Measurements from ENCODE around the gene TMEM235.

Gene TMEM235

DNA sequence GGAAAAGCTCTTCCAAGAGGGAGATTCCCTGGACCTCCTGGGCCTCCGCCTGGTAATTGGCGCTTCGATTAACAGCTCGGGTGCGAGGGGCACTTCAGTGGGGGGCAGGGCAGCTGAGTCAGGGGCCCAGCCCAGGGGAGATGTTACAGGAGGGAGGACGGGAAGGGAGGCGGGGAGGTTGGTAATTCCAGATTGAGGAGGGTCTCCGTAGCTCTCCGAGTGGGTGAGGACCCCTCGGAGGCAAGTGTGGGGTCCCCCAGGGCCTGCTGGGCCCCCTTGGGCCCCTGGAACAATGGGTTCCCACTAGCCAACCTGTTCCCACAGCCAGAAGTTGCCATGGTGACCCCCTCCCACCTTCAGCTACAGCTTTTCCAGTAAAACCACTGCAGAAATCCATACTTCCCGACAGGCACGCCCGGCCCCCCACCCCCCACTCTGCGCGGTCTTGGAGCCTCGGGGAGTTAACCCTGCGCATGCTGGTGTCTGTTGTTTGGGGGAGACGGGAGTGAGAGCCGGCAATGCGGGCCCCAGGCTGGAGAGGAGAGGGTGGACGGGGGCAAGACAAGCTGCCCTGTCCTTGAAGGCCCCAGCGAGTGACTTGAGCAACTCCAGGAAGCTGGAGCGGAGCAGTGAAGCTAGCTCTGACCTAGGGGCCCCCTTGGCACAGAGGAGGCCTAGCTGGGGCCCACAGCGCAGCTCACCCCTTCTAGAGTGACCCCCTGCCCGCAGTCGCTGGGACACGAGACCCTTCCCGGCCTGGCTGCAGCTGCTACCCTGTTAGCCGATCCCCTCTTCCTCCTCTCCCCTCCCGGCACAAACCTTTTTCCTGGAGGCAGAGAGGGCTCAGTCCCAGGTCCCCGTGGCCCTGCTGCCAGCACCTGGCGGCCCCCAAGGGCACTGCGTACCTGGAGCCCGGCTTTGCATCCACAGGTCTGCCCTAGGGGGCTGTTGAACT, 37.8 kb downstream of the TMEM235 start (continued):
- TF ChIP-seq, protein P1, sequence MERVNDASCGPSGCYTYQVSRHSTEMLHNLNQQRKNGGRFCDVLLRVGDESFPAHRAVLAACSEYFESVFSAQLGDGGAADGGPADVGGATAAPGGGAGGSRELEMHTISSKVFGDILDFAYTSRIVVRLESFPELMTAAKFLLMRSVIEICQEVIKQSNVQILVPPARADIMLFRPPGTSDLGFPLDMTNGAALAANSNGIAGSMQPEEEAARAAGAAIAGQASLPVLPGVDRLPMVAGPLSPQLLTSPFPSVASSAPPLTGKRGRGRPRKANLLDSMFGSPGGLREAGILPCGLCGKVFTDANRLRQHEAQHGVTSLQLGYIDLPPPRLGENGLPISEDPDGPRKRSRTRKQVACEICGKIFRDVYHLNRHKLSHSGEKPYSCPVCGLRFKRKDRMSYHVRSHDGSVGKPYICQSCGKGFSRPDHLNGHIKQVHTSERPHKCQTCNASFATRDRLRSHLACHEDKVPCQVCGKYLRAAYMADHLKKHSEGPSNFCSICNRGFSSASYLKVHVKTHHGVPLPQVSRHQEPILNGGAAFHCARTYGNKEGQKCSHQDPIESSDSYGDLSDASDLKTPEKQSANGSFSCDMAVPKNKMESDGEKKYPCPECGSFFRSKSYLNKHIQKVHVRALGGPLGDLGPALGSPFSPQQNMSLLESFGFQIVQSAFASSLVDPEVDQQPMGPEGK (tag by site-specific recombination; IDR thresholded peaks at IDR 0.05) = peak; percentile 47; the same call in 1 of the 2 replicates
- TF ChIP-seq ZNF660 (tag by site-specific recombination; IDR thresholded peaks at IDR 0.05) = no peak
- TF ChIP-seq ZSCAN30 (tag by site-specific recombination; IDR thresholded peaks at IDR 0.05) = no peak
- no peak for TF ChIP-seq BCL11A (tag by site-specific recombination; IDR thresholded peaks at IDR 0.05; ENCODE audit: low read depth)
- no peak for TF ChIP-seq ZFP69B (tag by site-specific recombination; IDR thresholded peaks at IDR 0.05)
- no peak for TF ChIP-seq ZNF221 (tag by site-specific recombination; IDR thresholded peaks at IDR 0.05; ENCODE audit: borderline replicate concordance)
- TF ChIP-seq, protein P2, sequence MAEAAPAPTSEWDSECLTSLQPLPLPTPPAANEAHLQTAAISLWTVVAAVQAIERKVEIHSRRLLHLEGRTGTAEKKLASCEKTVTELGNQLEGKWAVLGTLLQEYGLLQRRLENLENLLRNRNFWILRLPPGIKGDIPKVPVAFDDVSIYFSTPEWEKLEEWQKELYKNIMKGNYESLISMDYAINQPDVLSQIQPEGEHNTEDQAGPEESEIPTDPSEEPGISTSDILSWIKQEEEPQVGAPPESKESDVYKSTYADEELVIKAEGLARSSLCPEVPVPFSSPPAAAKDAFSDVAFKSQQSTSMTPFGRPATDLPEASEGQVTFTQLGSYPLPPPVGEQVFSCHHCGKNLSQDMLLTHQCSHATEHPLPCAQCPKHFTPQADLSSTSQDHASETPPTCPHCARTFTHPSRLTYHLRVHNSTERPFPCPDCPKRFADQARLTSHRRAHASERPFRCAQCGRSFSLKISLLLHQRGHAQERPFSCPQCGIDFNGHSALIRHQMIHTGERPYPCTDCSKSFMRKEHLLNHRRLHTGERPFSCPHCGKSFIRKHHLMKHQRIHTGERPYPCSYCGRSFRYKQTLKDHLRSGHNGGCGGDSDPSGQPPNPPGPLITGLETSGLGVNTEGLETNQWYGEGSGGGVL (tag by site-specific recombination; IDR thresholded peaks at IDR 0.05) = 0 out of 2 replicates have a peak, but pooled peaks have one; percentile 24
- TF ChIP-seq ZFHX2 (tag by site-specific recombination; conservative IDR thresholded peaks at IDR 0.05) = peak; percentile 26; the same call in 1 of the 2 replicates
- no peak for TF ChIP-seq GLI2 (tag by site-specific recombination; IDR thresholded peaks at IDR 0.05; ENCODE audit: borderline replicate concordance, low read depth)
- TF ChIP-seq GLIS1 (tag by site-specific recombination; IDR thresholded peaks at IDR 0.05) = peak; percentile 96
- TF ChIP-seq HOXA7 (CRISPR knock-in tag; IDR thresholded peaks at IDR 0.05; ENCODE audit: borderline replicate concordance) = no peak
- no peak for TF ChIP-seq ZNF292 (tag by site-specific recombination; IDR thresholded peaks at IDR 0.05; ENCODE audit: borderline replicate concordance, low read depth)
- peak; percentile 71 for TF ChIP-seq ZNF341 (tag by site-specific recombination; IDR thresholded peaks at IDR 0.05; ENCODE audit: low read depth)
- TF ChIP-seq OSR2 (tag by site-specific recombination; IDR thresholded peaks at IDR 0.05) = no peak
- no peak; the same call in 1 of the 2 replicates for TF ChIP-seq ZBTB8A (tag by site-specific recombination; IDR thresholded peaks at IDR 0.05)
- TF ChIP-seq ZNF37A (tag by site-specific recombination; IDR thresholded peaks at IDR 0.05) = no peak
- no peak for TF ChIP-seq TCF7L2 (IDR thresholded peaks at IDR 0.05; ENCODE audit: borderline replicate concordance, low read depth, low read length)
- TF ChIP-seq ZNF335 (tag by site-specific recombination; conservative IDR thresholded peaks at IDR 0.05) = 0 out of 2 replicates have a peak, but pooled peaks have one; percentile 25
- no peak for TF ChIP-seq ZNF138 (tag by site-specific recombination; IDR thresholded peaks at IDR 0.05; ENCODE audit: borderline replicate concordance)
- no peak for TF ChIP-seq ZNF175 (tag by site-specific recombination; IDR thresholded peaks at IDR 0.05)
- TF ChIP-seq, protein P3, sequence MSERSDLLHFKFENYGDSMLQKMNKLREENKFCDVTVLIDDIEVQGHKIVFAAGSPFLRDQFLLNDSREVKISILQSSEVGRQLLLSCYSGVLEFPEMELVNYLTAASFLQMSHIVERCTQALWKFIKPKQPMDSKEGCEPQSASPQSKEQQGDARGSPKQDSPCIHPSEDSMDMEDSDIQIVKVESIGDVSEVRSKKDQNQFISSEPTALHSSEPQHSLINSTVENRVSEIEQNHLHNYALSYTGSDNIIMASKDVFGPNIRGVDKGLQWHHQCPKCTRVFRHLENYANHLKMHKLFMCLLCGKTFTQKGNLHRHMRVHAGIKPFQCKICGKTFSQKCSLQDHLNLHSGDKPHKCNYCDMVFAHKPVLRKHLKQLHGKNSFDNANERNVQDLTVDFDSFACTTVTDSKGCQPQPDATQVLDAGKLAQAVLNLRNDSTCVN (tag by site-specific recombination; optimal IDR thresholded peaks at IDR 0.05) = peak; percentile 14
- no peak for TF ChIP-seq SP3 (tag by site-specific recombination; IDR thresholded peaks at IDR 0.05)
- TF ChIP-seq KLF1 (tag by site-specific recombination; IDR thresholded peaks at IDR 0.05) = no peak
- TF ChIP-seq, protein P4, sequence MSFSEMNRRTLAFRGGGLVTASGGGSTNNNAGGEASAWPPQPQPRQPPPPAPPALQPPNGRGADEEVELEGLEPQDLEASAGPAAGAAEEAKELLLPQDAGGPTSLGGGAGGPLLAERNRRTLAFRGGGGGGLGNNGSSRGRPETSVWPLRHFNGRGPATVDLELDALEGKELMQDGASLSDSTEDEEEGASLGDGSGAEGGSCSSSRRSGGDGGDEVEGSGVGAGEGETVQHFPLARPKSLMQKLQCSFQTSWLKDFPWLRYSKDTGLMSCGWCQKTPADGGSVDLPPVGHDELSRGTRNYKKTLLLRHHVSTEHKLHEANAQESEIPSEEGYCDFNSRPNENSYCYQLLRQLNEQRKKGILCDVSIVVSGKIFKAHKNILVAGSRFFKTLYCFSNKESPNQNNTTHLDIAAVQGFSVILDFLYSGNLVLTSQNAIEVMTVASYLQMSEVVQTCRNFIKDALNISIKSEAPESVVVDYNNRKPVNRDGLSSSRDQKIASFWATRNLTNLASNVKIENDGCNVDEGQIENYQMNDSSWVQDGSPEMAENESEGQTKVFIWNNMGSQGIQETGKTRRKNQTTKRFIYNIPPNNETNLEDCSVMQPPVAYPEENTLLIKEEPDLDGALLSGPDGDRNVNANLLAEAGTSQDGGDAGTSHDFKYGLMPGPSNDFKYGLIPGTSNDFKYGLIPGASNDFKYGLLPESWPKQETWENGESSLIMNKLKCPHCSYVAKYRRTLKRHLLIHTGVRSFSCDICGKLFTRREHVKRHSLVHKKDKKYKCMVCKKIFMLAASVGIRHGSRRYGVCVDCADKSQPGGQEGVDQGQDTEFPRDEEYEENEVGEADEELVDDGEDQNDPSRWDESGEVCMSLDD (tag by site-specific recombination; IDR thresholded peaks at IDR 0.05) = no peak
- no peak for TF ChIP-seq ZNF133 (tag by site-specific recombination; IDR thresholded peaks at IDR 0.05)
- TF ChIP-seq, protein P5, sequence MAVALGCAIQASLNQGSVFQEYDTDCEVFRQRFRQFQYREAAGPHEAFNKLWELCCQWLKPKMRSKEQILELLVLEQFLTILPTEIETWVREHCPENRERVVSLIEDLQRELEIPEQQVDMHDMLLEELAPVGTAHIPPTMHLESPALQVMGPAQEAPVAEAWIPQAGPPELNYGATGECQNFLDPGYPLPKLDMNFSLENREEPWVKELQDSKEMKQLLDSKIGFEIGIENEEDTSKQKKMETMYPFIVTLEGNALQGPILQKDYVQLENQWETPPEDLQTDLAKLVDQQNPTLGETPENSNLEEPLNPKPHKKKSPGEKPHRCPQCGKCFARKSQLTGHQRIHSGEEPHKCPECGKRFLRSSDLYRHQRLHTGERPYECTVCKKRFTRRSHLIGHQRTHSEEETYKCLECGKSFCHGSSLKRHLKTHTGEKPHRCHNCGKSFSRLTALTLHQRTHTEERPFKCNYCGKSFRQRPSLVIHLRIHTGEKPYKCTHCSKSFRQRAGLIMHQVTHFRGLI (tag by site-specific recombination; IDR thresholded peaks at IDR 0.05) = no peak
- TF ChIP-seq, protein P6, sequence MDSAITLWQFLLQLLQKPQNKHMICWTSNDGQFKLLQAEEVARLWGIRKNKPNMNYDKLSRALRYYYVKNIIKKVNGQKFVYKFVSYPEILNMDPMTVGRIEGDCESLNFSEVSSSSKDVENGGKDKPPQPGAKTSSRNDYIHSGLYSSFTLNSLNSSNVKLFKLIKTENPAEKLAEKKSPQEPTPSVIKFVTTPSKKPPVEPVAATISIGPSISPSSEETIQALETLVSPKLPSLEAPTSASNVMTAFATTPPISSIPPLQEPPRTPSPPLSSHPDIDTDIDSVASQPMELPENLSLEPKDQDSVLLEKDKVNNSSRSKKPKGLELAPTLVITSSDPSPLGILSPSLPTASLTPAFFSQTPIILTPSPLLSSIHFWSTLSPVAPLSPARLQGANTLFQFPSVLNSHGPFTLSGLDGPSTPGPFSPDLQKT (IDR thresholded peaks at IDR 0.05; ENCODE audit: borderline replicate concordance, low read depth, low read length) = no peak
- peak; percentile 81 for TF ChIP-seq GLIS2 (tag by site-specific recombination; IDR thresholded peaks at IDR 0.05)
- no peak for TF ChIP-seq ZNF777 (tag by site-specific recombination; IDR thresholded peaks at IDR 0.05; ENCODE audit: borderline replicate concordance)

Data from HEK293 (cell line).